Psoas muscle (tissue), 8 donors: ENCODE results near the gene STX1A. TPM values are rescaled to one million over a fixed set of nuclear protein-coding genes. Genes with fewer than 3 reads are reported as not detected.

Source experiments
- ATAC-seq, 4 donors: fragments of 200-7000 bp; cut with Tn5 transposase; one replicate each; pipeline ENCODE4 v1.9.1; 2020; ENCODE audit warnings: moderate library complexity in 3 of 4, mild to moderate bottlenecking in 2 of 4
- DNase-seq, 2 donors: peaks; one replicate each; pipeline ENCODE4 v3.0.0-alpha.2; 2020
- H3K27ac ChIP-seq: fragments of 200-600 bp; one replicate; pipeline ENCODE4 v1.8.0; 2022
- H3K27me3 ChIP-seq, 3 donors: fragments of 200-600 bp in 1 of 3; one replicate each; pipeline versions ENCODE4 v1.6.1 to v1.8.0; 2013 to 2022; ENCODE audit warnings: low read length in 2 of 3, mild to moderate bottlenecking in 2 of 3, moderate library complexity in 1 of 3; ENCODE audit not compliant: insufficient read depth in 3 of 3
- H3K36me3 ChIP-seq, 2 donors: fragments of 200-600 bp in 1 of 2; one replicate each; pipeline versions ENCODE4 v1.6.1 to v1.8.0; 2013 to 2022; ENCODE audit warnings: low read depth in 1 of 2, mild to moderate bottlenecking in 1 of 2, moderate library complexity in 1 of 2; ENCODE audit not compliant: insufficient read depth in 1 of 2
- H3K4me1 ChIP-seq: fragments of 200-600 bp; one replicate; pipeline ENCODE4 v1.8.0; 2022
- H3K4me3 ChIP-seq: fragments of 200-600 bp; one replicate; pipeline ENCODE4 v1.8.0; 2022; ENCODE audit warnings: mild to moderate bottlenecking
- H3K9me3 ChIP-seq: fragments of 200-600 bp; one replicate; pipeline ENCODE4 v1.8.0; 2022
- WGBS, 3 donors: extraction: QIAGEN DNeasy Blood & Tissue Kit; methylation state at CpG; one replicate each; pipeline versions ENCODE4 v1.1.6 to v1.1.7; 2013; 5-methylcytosine and 5-hydroxymethylcytosine counted together
- intact Hi-C, 2 donors: fragments of 100-400 bp; cut with DNase I; formaldehyde crosslinking; loops; one replicate each; pipeline versions ENCODE4 v1.11.0 to v1.14.2; 2022
- polyA plus RNA-seq, 3 donors: library from polyadenylated mRNA; stranded (reverse); fragments of 200-250 nt; gene quantifications; one replicate each; pipeline ENCODE4 v1.2.3, GENCODE V29; 2013
- total RNA-seq, 4 donors: library from RNA; stranded (reverse); fragmentation: NEBNext Ultra II Directional in 2 of 4; extraction: Animal tissue kit (Norgen Biotek cat#: 25700) in 2 of 4; gene quantifications; one replicate each; pipeline versions ENCODE4 v1.2.1 to v1.2.4, GENCODE V29; 2021 to 2023
- TF ChIP-seq, protein P1 (sequence below): fragments of 200-600 bp; IDR thresholded peaks from one replicate; pipeline ENCODE4 v1.8.0; 2022; ENCODE audit warnings: antibody characterized with exemption
- donor health status: healthy with polysubstance abuse.
- donor health status: DM: no; HTN: no; CAD: no; lungs with moderate emphysema.
- donor health status: Bipolar disorder and iron deficiency.
- donor health status: healthy.
- donor health status: DM: yes; HTN: yes; CAD: no.
- donor health status: DM: no; HTN: no; CAD: no.
- donor health status: DM: no; HTN: no; CAD: no.
- donor health status: DM: yes; HTN: yes; CAD: no.

The STX1A gene
- total and polyA plus RNA-seq, 7 donors = 1.9 to 5.4 (median 2.8) TPM

DNA sequence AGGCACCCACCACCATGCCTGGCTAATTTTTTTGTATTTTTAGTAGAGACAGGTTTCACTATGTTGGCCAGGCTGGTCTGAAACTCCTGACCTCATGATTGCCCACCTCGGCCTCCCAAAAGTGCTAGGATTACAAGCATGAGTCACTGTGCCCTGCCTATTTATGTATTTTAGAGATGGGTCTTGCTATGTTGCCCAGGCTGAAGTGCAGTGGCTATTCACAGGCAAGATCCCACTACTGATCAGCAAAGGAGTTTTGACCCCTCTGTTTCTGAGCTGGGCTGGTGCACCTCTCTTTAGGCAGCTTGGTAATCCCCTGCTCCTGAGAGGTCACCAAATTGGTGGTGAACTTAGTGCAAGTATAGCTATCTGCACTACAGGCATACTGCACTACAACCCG lies 12.9 kb upstream of the STX1A start:
- intact Hi-C loops = loop anchor here in 1 of 2 donors (10.0 kb wide), 1 partner anchor 122 kb away; no protein-coding TSS in a partner anchor
- H3K4me1 ChIP-seq = no peaks in the 10 kb centered on the region
- H3K9me3 ChIP-seq = no peaks in the 10 kb centered on the region
- no peaks in the 10 kb centered on the region for H3K27me3 ChIP-seq
- no peak overlapping the region for H3K4me3 ChIP-seq
- TF ChIP-seq, protein P1, sequence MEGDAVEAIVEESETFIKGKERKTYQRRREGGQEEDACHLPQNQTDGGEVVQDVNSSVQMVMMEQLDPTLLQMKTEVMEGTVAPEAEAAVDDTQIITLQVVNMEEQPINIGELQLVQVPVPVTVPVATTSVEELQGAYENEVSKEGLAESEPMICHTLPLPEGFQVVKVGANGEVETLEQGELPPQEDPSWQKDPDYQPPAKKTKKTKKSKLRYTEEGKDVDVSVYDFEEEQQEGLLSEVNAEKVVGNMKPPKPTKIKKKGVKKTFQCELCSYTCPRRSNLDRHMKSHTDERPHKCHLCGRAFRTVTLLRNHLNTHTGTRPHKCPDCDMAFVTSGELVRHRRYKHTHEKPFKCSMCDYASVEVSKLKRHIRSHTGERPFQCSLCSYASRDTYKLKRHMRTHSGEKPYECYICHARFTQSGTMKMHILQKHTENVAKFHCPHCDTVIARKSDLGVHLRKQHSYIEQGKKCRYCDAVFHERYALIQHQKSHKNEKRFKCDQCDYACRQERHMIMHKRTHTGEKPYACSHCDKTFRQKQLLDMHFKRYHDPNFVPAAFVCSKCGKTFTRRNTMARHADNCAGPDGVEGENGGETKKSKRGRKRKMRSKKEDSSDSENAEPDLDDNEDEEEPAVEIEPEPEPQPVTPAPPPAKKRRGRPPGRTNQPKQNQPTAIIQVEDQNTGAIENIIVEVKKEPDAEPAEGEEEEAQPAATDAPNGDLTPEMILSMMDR = no peak
- ATAC-seq (no peak), DNase-seq (no peak)
- H3K36me3 ChIP-seq = peaks cover 4 to 18% of the 10 kb centered on the region in 2 donors
- H3K27ac ChIP-seq = no peak overlapping the region
- 59 to 69% (median 63%) methylated on average over 2 of the region's 2 CpGs for WGBS, 3 donors

DNA sequence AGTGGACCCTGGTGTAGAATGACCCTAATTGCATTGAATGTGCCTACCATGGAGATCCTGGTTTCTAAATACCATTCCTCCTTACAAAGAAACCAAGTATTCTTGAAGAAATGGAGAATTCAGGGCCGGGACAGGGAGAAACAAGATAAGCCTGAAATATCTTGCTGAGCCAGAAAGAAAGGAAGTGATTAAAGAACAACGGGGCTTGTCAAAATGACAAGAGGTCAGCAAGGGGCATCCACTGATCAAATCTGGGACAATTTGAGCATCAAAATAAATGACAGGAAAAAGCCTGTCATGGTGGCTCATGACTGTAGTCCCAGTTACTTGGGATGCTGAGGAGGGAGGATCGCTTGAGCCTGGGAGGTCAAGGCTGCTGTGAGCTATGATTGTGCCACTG lies 11.0 kb upstream of the STX1A start:
- ATAC-seq (no peak), DNase-seq (no peak)
- TF ChIP-seq, protein P1 = no peak
- WGBS, 3 donors = 33 to 54% (median 40%) methylated on average over 3 of the region's 3 CpGs
- Histone ChIP-seq H3K36me3 (peaks cover 0 to under 1% of the 10 kb centered on the region in 2 donors), H3K27ac (no peak overlapping the region), H3K4me1 (no peaks in the 10 kb centered on the region), H3K9me3 (no peaks in the 10 kb centered on the region), H3K27me3 (no peaks in the 10 kb centered on the region), H3K4me3 (no peak overlapping the region)
- intact Hi-C loops = loop anchor here in 1 of 2 donors (10.0 kb wide), 1 partner anchor 124 kb away; no protein-coding TSS in a partner anchor

DNA sequence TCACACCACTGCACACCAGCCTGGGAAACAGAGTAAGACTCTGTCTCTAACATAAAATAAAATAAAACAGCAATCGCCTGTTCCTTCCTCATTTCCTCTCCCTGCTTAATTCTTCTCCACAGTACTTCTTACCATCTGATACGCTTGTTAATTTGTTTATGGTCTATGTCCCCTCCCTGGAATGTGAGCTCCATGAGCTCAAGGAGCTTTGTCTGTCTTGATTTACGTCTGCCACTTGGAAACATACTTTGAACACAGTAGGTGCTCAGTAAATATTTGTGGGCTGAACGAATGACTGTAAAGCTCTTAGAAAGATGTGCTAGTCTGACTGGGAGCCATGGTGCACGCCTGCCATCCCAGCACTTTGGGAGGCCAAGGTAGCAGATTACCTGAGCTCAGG lies 9.1 kb upstream of the STX1A start:
- ATAC-seq (no peak), DNase-seq (no peak)
- Histone ChIP-seq H3K4me1 (no peaks in the 10 kb centered on the region), H3K4me3 (no peak overlapping the region), H3K27ac (no peak overlapping the region), H3K36me3 (no peaks in the 10 kb centered on the region), H3K9me3 (no peaks in the 10 kb centered on the region), H3K27me3 (no peaks in the 10 kb centered on the region)
- TF ChIP-seq, protein P1 = no peak
- intact Hi-C loops = no loop called here
- WGBS, 3 donors = 35 to 46% (median 44%) methylated on average over 5 of the region's 5 CpGs

GRCh38 chr7:73727952-73728351 lies 8.5 kb upstream of the STX1A start:
- Histone ChIP-seq H3K9me3 (no peaks in the 10 kb centered on the region), H3K4me1 (no peaks in the 10 kb centered on the region), H3K27me3 (no peaks in the 10 kb centered on the region), H3K4me3 (no peak overlapping the region), H3K27ac (no peak overlapping the region), H3K36me3 (no peaks in the 10 kb centered on the region)
- WGBS, 3 donors = 63 to 80% (median 77%) methylated on average over 3 of the region's 3 CpGs
- ATAC-seq (no peak), DNase-seq (no peak)
- intact Hi-C loops = no loop called here
- TF ChIP-seq, protein P1 = no peak

GRCh38 chr7:73726083-73726466 lies 6.6 kb upstream of the STX1A start:
- ATAC-seq (peak in 1 of 4 donors; percentile 9), DNase-seq (no peak)
- no peak overlapping the region for H3K4me3 ChIP-seq
- no peak overlapping the region for H3K27ac ChIP-seq
- WGBS, 3 donors = 41 to 50% (median 44%) methylated on average over 1 of the region's 1 CpG
- no peaks in the 10 kb centered on the region for H3K36me3 ChIP-seq
- intact Hi-C loops = no loop called here
- H3K9me3 ChIP-seq = no peaks in the 10 kb centered on the region
- H3K4me1 ChIP-seq = no peaks in the 10 kb centered on the region
- TF ChIP-seq, protein P1 = no peak
- no peaks in the 10 kb centered on the region for H3K27me3 ChIP-seq
